Neuronal stem cell (in vitro differentiated cells): ENCODE measurements around the gene DLST.

ENCODE experiments used
- DNase-seq: peaks from one replicate; pipeline ENCODE4 v3.0.0-alpha.2; 2013; ENCODE audit warnings: low spot score
- H2AFZ ChIP-seq: one replicate; pipeline ENCODE4 v1.6.1; 2013; ENCODE audit warnings: mild to moderate bottlenecking, low read length, inconsistent platforms
- H2AK5ac ChIP-seq: 2 replicates; pipeline ENCODE4 v1.6.1; 2013; ENCODE audit warnings: low read depth, mild to moderate bottlenecking, inconsistent platforms, low read length, moderate library complexity, mixed read lengths
- H2BK120ac ChIP-seq: 2 replicates; pipeline ENCODE4 v1.6.1; 2013; ENCODE audit warnings: low read depth, mild to moderate bottlenecking, inconsistent platforms, low read length, moderate library complexity, mixed read lengths
- H2BK12ac ChIP-seq: one replicate; pipeline ENCODE4 v1.6.1; 2013; ENCODE audit warnings: low read length, inconsistent platforms
- H2BK15ac ChIP-seq: 2 replicates; pipeline ENCODE4 v1.6.1; 2013; ENCODE audit warnings: mild to moderate bottlenecking, low read length, inconsistent platforms, mixed read lengths
- H2BK5ac ChIP-seq: one replicate; pipeline ENCODE4 v1.6.1; 2013; ENCODE audit warnings: inconsistent platforms, mild to moderate bottlenecking, low read length, moderate library complexity
- H3K14ac ChIP-seq: one replicate; pipeline ENCODE4 v1.6.1; 2013; ENCODE audit warnings: low read length, inconsistent platforms
- H3K18ac ChIP-seq: 2 replicates; pipeline ENCODE4 v1.6.1; 2013; ENCODE audit warnings: low read length, inconsistent platforms
- H3K23ac ChIP-seq: 2 replicates; pipeline ENCODE4 v1.6.1; 2013; ENCODE audit warnings: low read depth, mild to moderate bottlenecking, mixed read lengths, low read length, inconsistent platforms; ENCODE audit not compliant: poor library complexity
- H3K27ac ChIP-seq: replicated peaks from 3 replicates; pipeline ENCODE4 v1.5.1; 2013; ENCODE audit warnings: low read length, inconsistent platforms
- H3K27me3 ChIP-seq, 3 experiments: 2 replicates each; pipeline ENCODE4 v1.6.1; 2013; ENCODE audit warnings: low read length in 3 of 3, mild to moderate bottlenecking in 2 of 3, inconsistent platforms in 1 of 3, low read depth in 1 of 3, mixed read lengths in 1 of 3, moderate library complexity in 1 of 3; ENCODE audit not compliant: control insufficient read depth in 3 of 3, insufficient read depth in 3 of 3
- H3K36me3 ChIP-seq, 2 donors: replicated peaks in 1 of 2; 2 replicates each; pipeline ENCODE4 v1.6.1; 2013; ENCODE audit warnings: low read length in 2 of 2; ENCODE audit not compliant: control insufficient read depth in 2 of 2, insufficient read depth in 2 of 2
- H3K4ac ChIP-seq: 2 replicates; pipeline ENCODE4 v1.6.1; 2013; ENCODE audit warnings: inconsistent platforms, mild to moderate bottlenecking, low read length, moderate library complexity
- H3K4me1 ChIP-seq, 2 donors: 1 replicate in 1 of 2; 2 replicates in 1 of 2; pipeline ENCODE4 v1.6.1; 2013; ENCODE audit warnings: low read length in 2 of 2, low read depth in 1 of 2; ENCODE audit not compliant: control insufficient read depth in 2 of 2, insufficient read depth in 1 of 2
- H3K4me2 ChIP-seq: one replicate; pipeline ENCODE4 v1.6.1; 2013; ENCODE audit warnings: mild to moderate bottlenecking, low read length, inconsistent platforms; ENCODE audit not compliant: insufficient read depth, poor library complexity, severe bottlenecking
- H3K4me3 ChIP-seq, 2 donors: 2 replicates each; pipeline ENCODE4 v1.5.1; 2013; ENCODE audit warnings: low read length in 2 of 2, mild to moderate bottlenecking in 2 of 2, inconsistent platforms in 1 of 2, moderate library complexity in 1 of 2
- H3K79me1 ChIP-seq: one replicate; pipeline ENCODE4 v1.6.1; 2013; ENCODE audit warnings: low read depth, mild to moderate bottlenecking, inconsistent platforms, low read length, moderate library complexity
- H3K9ac ChIP-seq: one replicate; pipeline ENCODE4 v1.6.1; 2013; ENCODE audit warnings: mild to moderate bottlenecking, low read depth, low read length, inconsistent platforms; ENCODE audit not compliant: poor library complexity
- H3K9me3 ChIP-seq, 2 donors: replicated peaks in 1 of 2; 2 replicates each; pipeline versions ENCODE3 to v1.6.1; 2013; ENCODE audit warnings: low read length in 2 of 2, mild to moderate bottlenecking in 2 of 2, inconsistent platforms in 1 of 2, low read depth in 1 of 2, mixed read lengths in 1 of 2, moderate library complexity in 1 of 2; ENCODE audit not compliant: control insufficient read depth in 2 of 2, insufficient read depth in 1 of 2
- H4K8ac ChIP-seq: one replicate; pipeline ENCODE4 v1.6.1; 2013; ENCODE audit warnings: low read depth, mild to moderate bottlenecking, inconsistent platforms, low read length, moderate library complexity
- H4K91ac ChIP-seq: one replicate; pipeline ENCODE4 v1.6.1; 2013; ENCODE audit warnings: low read length, low read depth, mild to moderate bottlenecking, inconsistent platforms; ENCODE audit not compliant: poor library complexity
- WGBS, 2 donors: extraction: QIAGEN DNeasy Blood & Tissue Kit; methylation state at CpG; one replicate each; pipeline ENCODE4 v1.1.7; 2013; ENCODE audit warnings: missing lambda C conversion rate in 2 of 2, mixed read lengths in 1 of 2; ENCODE audit not compliant: insufficient read length in 2 of 2, insufficient replicate concordance in 1 of 2; ENCODE audit errors: extremely low coverage in 2 of 2; 5-methylcytosine and 5-hydroxymethylcytosine counted together

Gene DLST

GRCh38 chr14:74920281-74920680, 38.6 kb downstream of the DLST start:
- Histone ChIP-seq H3K4me1 (peaks cover 0 to 5% of the 10 kb centered on the region in 2 donors), H3K23ac (no peak overlapping the region), H4K8ac (no peak overlapping the region), H2BK12ac (no peak overlapping the region), H3K36me3 (peaks cover 0 to 3% of the 10 kb centered on the region in 2 donors), H3K9me3 (no peaks in the 10 kb centered on the region), H3K27ac (no peak overlapping the region), H2AK5ac (no peak overlapping the region), H2BK5ac (no peak overlapping the region), H4K91ac (no peak overlapping the region), H3K9ac (no peak overlapping the region), H3K4me2 (no peak overlapping the region), H2BK15ac (no peak overlapping the region), H3K4ac (no peak overlapping the region), H3K27me3 (peaks cover 0 to 3% (median 0%) of the 10 kb centered on the region in 3 experiments), H3K14ac (no peak overlapping the region), H3K18ac (no peak overlapping the region), H3K79me1 (peaks cover 5% of the 10 kb centered on the region), H2AFZ (no peak overlapping the region), H3K4me3 (no peak overlapping the region), H2BK120ac (no peak overlapping the region)
- WGBS, 2 donors = no CpG with 5 or more reads among the region's 4 CpGs
- DNase-seq = no peak

DNA sequence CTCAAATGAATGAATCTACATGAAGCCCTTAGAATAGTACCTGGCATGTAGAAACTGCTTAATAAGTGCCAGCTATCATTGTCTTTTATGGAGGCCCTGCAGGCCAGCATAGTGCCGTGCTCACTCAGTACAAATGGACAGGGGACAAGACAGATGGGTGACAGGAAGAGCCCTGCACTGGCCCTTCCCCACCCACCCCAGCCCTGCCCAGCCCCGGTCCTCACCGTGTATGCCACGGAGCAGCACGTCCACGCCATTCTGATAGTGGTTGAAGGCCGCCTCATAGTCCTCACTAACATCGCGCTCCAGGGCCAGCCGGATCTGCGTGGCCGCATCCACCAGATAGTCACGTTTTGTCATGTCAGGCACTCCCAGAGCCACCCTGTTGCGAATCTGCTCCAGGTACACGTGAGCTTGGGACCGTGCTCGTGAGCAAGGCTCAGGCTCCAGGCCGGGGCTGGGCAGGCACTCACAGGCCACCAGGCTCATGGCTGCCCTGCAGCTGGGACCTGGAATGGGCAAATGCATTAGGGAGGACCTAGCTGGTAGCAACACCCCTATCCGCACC, 39.4 kb downstream of the DLST start:
- no peak overlapping the region for H3K4ac ChIP-seq
- no peak overlapping the region for H2BK12ac ChIP-seq
- H3K27ac ChIP-seq = no peak overlapping the region
- no peak for DNase-seq
- no peak overlapping the region for H2BK120ac ChIP-seq
- no peak overlapping the region for H3K14ac ChIP-seq
- no peak overlapping the region for H2BK15ac ChIP-seq
- no peak overlapping the region for H2AK5ac ChIP-seq
- H3K18ac ChIP-seq = no peak overlapping the region
- H3K4me1 ChIP-seq = peaks cover 0 to 5% of the 10 kb centered on the region in 2 donors
- peaks cover 5% of the 10 kb centered on the region for H3K79me1 ChIP-seq
- peaks cover 0 to 3% of the 10 kb centered on the region in 2 donors for H3K36me3 ChIP-seq
- H2BK5ac ChIP-seq = no peak overlapping the region
- no peak overlapping the region for H3K4me3 ChIP-seq
- no peak overlapping the region for H3K4me2 ChIP-seq
- H4K91ac ChIP-seq = no peak overlapping the region
- no peak overlapping the region for H3K23ac ChIP-seq
- H3K9me3 ChIP-seq = no peaks in the 10 kb centered on the region
- H2AFZ ChIP-seq = no peak overlapping the region
- H4K8ac ChIP-seq = no peak overlapping the region
- no peak overlapping the region for H3K9ac ChIP-seq
- peaks cover 0 to 3% (median 0%) of the 10 kb centered on the region in 3 experiments for H3K27me3 ChIP-seq
- no CpG with 5 or more reads among the region's 19 CpGs for WGBS, 2 donors

- Histone ChIP-seq H3K9ac (peak overlapping the region; percentile 95), H3K4me1 (peaks cover 0 to 5% of the 10 kb centered on the region in 2 donors), H2BK15ac (no peak overlapping the region), H3K27me3 (peaks cover 0 to 4% (median 0%) of the 10 kb centered on the region in 3 experiments), H3K27ac (no peak overlapping the region), H2BK120ac (no peak overlapping the region), H2AFZ (peak overlapping the region; percentile 100), H3K79me1 (peaks cover 5% of the 10 kb centered on the region), H3K36me3 (peaks cover 0 to 3% of the 10 kb centered on the region in 2 donors), H2BK5ac (no peak overlapping the region), H3K9me3 (no peaks in the 10 kb centered on the region), H3K4me2 (peak overlapping the region; percentile 93), H3K4ac (no peak overlapping the region), H4K8ac (no peak overlapping the region), H2AK5ac (no peak overlapping the region), H3K14ac (no peak overlapping the region), H3K4me3 (peak overlapping the region; percentile 83 to 94), H3K18ac (peak overlapping the region; percentile 93), H4K91ac (no peak overlapping the region), H2BK12ac (no peak overlapping the region), H3K23ac (peak overlapping the region; percentile 90)
- DNase-seq = no peak
- WGBS, 2 donors = no CpG with 5 or more reads among the region's 19 CpGs
Observed at GRCh38 chr14:74921987-74922751, 40.5 kb downstream of the DLST start.

- peaks cover 0 to 5% of the 10 kb centered on the region in 2 donors for H3K4me1 ChIP-seq
- H3K27me3 ChIP-seq = peaks cover 0 to 11% (median 0%) of the 10 kb centered on the region in 3 experiments
- peak within 1 kb of the TSS; percentile 93 for H3K4me2 ChIP-seq
- no peak within 1 kb of the TSS for H2BK15ac ChIP-seq
- no peaks in the 10 kb centered on the region for H3K9me3 ChIP-seq
- no peak within 1 kb of the TSS for H3K4ac ChIP-seq
- WGBS, 2 donors = no CpG with 5 or more reads among the region's 51 CpGs
- H3K36me3 ChIP-seq = peaks cover 0 to 3% of the 10 kb centered on the region in 2 donors
- H4K8ac ChIP-seq = no peak within 1 kb of the TSS
- H2BK5ac ChIP-seq = no peak within 1 kb of the TSS
- no peak within 1 kb of the TSS for H2BK120ac ChIP-seq
- peak within 1 kb of the TSS; percentile 73 for H2AK5ac ChIP-seq
- H3K14ac ChIP-seq = peak within 1 kb of the TSS; percentile 97
- peak within 1 kb of the TSS; percentile 100 for H2AFZ ChIP-seq
- H4K91ac ChIP-seq = no peak within 1 kb of the TSS
- peak within 1 kb of the TSS; percentile 93 for H3K18ac ChIP-seq
- no peak within 1 kb of the TSS for H2BK12ac ChIP-seq
- peak within 1 kb of the TSS; percentile 83 to 94 for H3K4me3 ChIP-seq
- H3K23ac ChIP-seq = peak within 1 kb of the TSS; percentile 90
- no peak within 1 kb of the TSS for H3K27ac ChIP-seq
- peaks cover 3% of the 10 kb centered on the region for H3K79me1 ChIP-seq
- peak; percentile 83 for DNase-seq
- peak within 1 kb of the TSS; percentile 95 for H3K9ac ChIP-seq
Observed at GRCh38 chr14:74922752-74923401, 41.2 kb downstream of the DLST start, which contains the start of gene RPS6KL1. Gene RPS6KL1, minus strand, starts transcription at chr14:74923260. Its CDS starts 1,719 bp downstream, at chr14:74921541.
